OCI-LY1 (cell line): ENCODE measurements around the gene EFS.

Source experiments
- H2AFZ ChIP-seq: fragments of 200-600 bp; sonication (generic), shearing (Covaris generic); 2 replicates; pipeline ENCODE4 v1.6.0; 2014; ENCODE audit warnings: antibody characterized with exemption, mild to moderate bottlenecking, low read length
- H3F3A ChIP-seq: fragments of 200-600 bp; sonication (generic), shearing (Covaris generic); 2 replicates; pipeline ENCODE4 v1.6.0; 2014; ENCODE audit warnings: mild to moderate bottlenecking, antibody characterized with exemption, low read length, moderate library complexity; ENCODE audit not compliant: insufficient read depth
- H3K27ac ChIP-seq: fragments of 200-600 bp; sonication (generic); 2 replicates; pipeline ENCODE4 v1.5.1; 2014; ENCODE audit warnings: low read length, mixed run types, mild to moderate bottlenecking, low read depth; ENCODE audit not compliant: poor library complexity, severe bottlenecking
- H3K27me3 ChIP-seq: fragments of 200-600 bp; sonication (generic); 2 replicates; pipeline ENCODE4 v1.6.0; 2014; ENCODE audit warnings: antibody characterized with exemption, mild to moderate bottlenecking, low read length, moderate library complexity; ENCODE audit not compliant: insufficient read depth
- H3K36me3 ChIP-seq: fragments of 200-600 bp; sonication (generic); 2 replicates; pipeline ENCODE4 v1.6.1; 2014; ENCODE audit warnings: mild to moderate bottlenecking, antibody characterized with exemption, low read length, moderate library complexity, mixed read lengths; ENCODE audit not compliant: insufficient read depth
- H3K4me1 ChIP-seq: fragments of 200-600 bp; sonication (generic); 2 replicates; pipeline ENCODE4 v1.5.1; 2014; ENCODE audit warnings: mild to moderate bottlenecking, low read length, moderate library complexity; ENCODE audit not compliant: insufficient read depth, severe bottlenecking
- H3K4me2 ChIP-seq: fragments of 200-600 bp; sonication (generic), shearing (Covaris generic); 2 replicates; pipeline ENCODE4 v1.6.1; 2014; ENCODE audit warnings: low read length
- H3K4me3 ChIP-seq: fragments of 200-600 bp; sonication (generic); 2 replicates; pipeline ENCODE4 v1.5.1; 2014; ENCODE audit warnings: low read length, low read depth, mild to moderate bottlenecking, mixed read lengths; ENCODE audit not compliant: poor library complexity, severe bottlenecking
- H3K79me2 ChIP-seq: fragments of 200-600 bp; shearing (Covaris generic); 2 replicates; pipeline ENCODE4 v1.6.1; 2016; ENCODE audit warnings: mixed run types, low read length, mixed read lengths; ENCODE audit not compliant: insufficient read depth
- H3K9ac ChIP-seq: fragments of 200-600 bp; sonication (generic), shearing (Covaris generic); 2 replicates; pipeline ENCODE4 v1.6.1; 2014; ENCODE audit warnings: mild to moderate bottlenecking, low read length, mixed read lengths
- H3K9me2 ChIP-seq: fragments of 200-600 bp; sonication (generic), shearing (Covaris generic); 2 replicates; pipeline ENCODE4 v1.6.1; 2014; ENCODE audit warnings: low read depth, mild to moderate bottlenecking, low read length, mixed read lengths
- H3K9me3 ChIP-seq: fragments of 200-600 bp; shearing (Covaris generic); 2 replicates; pipeline ENCODE4 v1.6.1; 2014; ENCODE audit warnings: low read length, mixed read lengths
- H4K20me1 ChIP-seq: fragments of 200-600 bp; sonication (generic), shearing (Covaris generic); 2 replicates; pipeline ENCODE4 v1.6.0; 2016; ENCODE audit warnings: mild to moderate bottlenecking, low read length; ENCODE audit not compliant: insufficient read depth
- CTCF ChIP-seq: fragments of 200-600 bp; sonication (generic), shearing (Covaris generic); IDR thresholded peaks from 2 replicates; pipeline ENCODE4 v1.5.1; 2017; ENCODE audit warnings: mild to moderate bottlenecking, antibody characterized with exemption, low read length, moderate library complexity, mixed read lengths
- EZH2 ChIP-seq: fragments of 200-600 bp; sonication (generic), shearing (Covaris generic); IDR thresholded peaks from 2 replicates; pipeline ENCODE4 v1.8.0; 2017; ENCODE audit warnings: borderline replicate concordance, mixed run types, mild to moderate bottlenecking, antibody characterized with exemption, low read length, moderate library complexity, mixed read lengths

EFS gene

GRCh38 chr14:23354990-23355389 is 10.0 kb downstream of the EFS start:
- H3K4me1 ChIP-seq, result no peaks in the 10 kb centered on the region
- no peak overlapping the region for H3K4me3 ChIP-seq
- H3K9me2 ChIP-seq, result no peaks in the 10 kb centered on the region
- no peak overlapping the region for H3K27ac ChIP-seq
- no peak overlapping the region for H2AFZ ChIP-seq
- TF ChIP-seq EZH2, result no peak
- TF ChIP-seq CTCF, result no peak
- H3K4me2 ChIP-seq, result no peak overlapping the region
- no peak overlapping the region for H3K9ac ChIP-seq
- H3K36me3 ChIP-seq, result no peaks in the 10 kb centered on the region
- no peaks in the 10 kb centered on the region for H3K79me2 ChIP-seq
- 0 out of 2 replicates have a peak, but pooled peaks cover under 1% of the 10 kb centered on the region for H3K27me3 ChIP-seq
- H3K9me3 ChIP-seq, result no peaks in the 10 kb centered on the region
- no peaks in the 10 kb centered on the region for H3F3A ChIP-seq
- no peaks in the 10 kb centered on the region for H4K20me1 ChIP-seq

- no peak overlapping the region for H3K4me3 ChIP-seq
- no peaks in the 10 kb centered on the region for H3K27me3 ChIP-seq
- H3K9ac ChIP-seq, result no peak overlapping the region
These were observed 11.6 kb downstream of the EFS start for GRCh38 chr14:23353433-23353780.

GRCh38 chr14:23352506-23353432 is 12.2 kb downstream of the EFS start, which contains the start of gene SLC22A17:
TSS of gene SLC22A17 (minus strand) at chr14:23352887.
- H3K4me1 ChIP-seq, result no peaks in the 10 kb centered on the region
- H3K9me3 ChIP-seq, result no peaks in the 10 kb centered on the region
- no peak within 1 kb of the TSS for H3K9ac ChIP-seq
- no peaks in the 10 kb centered on the region for H3K79me2 ChIP-seq
- H2AFZ ChIP-seq, result no peak within 1 kb of the TSS
- H3K9me2 ChIP-seq, result no peaks in the 10 kb centered on the region
- no peak within 1 kb of the TSS for H3K4me2 ChIP-seq
- no peak within 1 kb of the TSS for H3K27ac ChIP-seq
- no peaks in the 10 kb centered on the region for H3F3A ChIP-seq
- TF ChIP-seq EZH2, result no peak
- no peak for TF ChIP-seq CTCF
- no peaks in the 10 kb centered on the region for H3K27me3 ChIP-seq
- no peak within 1 kb of the TSS for H3K4me3 ChIP-seq
- H3K36me3 ChIP-seq, result no peaks in the 10 kb centered on the region
- H4K20me1 ChIP-seq, result no peaks in the 10 kb centered on the region

More at GRCh38 chr14:23353433-23353780, 11.6 kb downstream of the EFS start:
- H3K27ac ChIP-seq, result no peak overlapping the region
- no peaks in the 10 kb centered on the region for H3K36me3 ChIP-seq
- H3K79me2 ChIP-seq, result no peaks in the 10 kb centered on the region
- no peaks in the 10 kb centered on the region for H3K9me2 ChIP-seq
- H4K20me1 ChIP-seq, result no peaks in the 10 kb centered on the region
- no peaks in the 10 kb centered on the region for H3F3A ChIP-seq
- TF ChIP-seq CTCF, result no peak
- no peak for TF ChIP-seq EZH2
- no peak overlapping the region for H2AFZ ChIP-seq
- H3K4me1 ChIP-seq, result no peaks in the 10 kb centered on the region
- no peaks in the 10 kb centered on the region for H3K9me3 ChIP-seq
- no peak overlapping the region for H3K4me2 ChIP-seq
